HG02588 (cell line): ENCODE data around the gene NPAS3.

ENCODE experiments used
- ATAC-seq: cut with Tn5 transposase; IDR thresholded peaks from one replicate; pipeline ENCODE4 v1.9.1; 2021; ENCODE audit warnings: mild to moderate bottlenecking, moderate library complexity; ENCODE audit not compliant: unreplicated experiment

The NPAS3 gene

GRCh38 chr14:33655421-33655820, 716.7 kb downstream of the NPAS3 start:
- no peak for ATAC-seq

DNA sequence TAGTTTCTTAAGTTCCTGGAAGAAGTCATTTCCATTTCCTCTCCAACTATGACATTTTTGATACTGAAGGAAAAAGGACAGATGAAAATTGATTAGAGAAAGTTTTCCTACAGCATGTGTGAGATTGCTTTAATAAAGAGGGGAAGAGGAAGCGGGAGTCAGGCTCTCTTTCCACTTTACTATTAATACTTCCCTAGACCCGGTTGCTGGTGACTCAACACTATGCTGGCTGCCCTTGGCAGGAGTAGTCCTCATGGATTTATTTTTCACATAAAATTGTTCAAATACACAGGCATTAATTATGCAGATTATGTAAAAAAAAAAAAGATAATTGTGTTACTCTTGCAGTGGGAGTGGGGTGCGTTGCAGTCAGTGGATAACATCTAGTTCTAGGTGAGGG, 718.8 kb downstream of the NPAS3 start:
- no peak for ATAC-seq

GRCh38 chr14:33660248-33660647, 721.6 kb downstream of the NPAS3 start:
- no peak for ATAC-seq

GRCh38 chr14:33661101-33661500, 722.4 kb downstream of the NPAS3 start:
- no peak for ATAC-seq

- ATAC-seq, result no peak
Measured at GRCh38 chr14:33668066-33668465, 729.4 kb downstream of the NPAS3 start.

DNA sequence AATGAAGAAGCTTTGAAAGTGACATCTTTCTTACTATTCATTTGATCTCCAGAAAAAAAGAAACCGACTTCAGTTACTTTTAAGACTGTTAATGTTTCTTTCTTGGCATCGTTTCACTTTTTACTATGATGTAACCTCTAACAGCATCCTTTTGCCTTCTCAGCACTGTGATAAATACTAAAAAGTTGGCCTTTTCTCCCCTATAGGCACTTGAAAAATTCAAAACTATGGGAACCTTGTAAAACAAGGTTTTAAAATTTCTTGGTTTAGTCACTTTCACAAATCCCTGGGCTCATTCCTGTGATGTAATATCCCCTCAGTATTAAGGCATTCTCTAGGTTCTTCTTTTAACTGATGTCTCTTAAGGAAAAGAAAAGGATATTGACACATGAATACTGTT, 730.4 kb downstream of the NPAS3 start:
- ATAC-seq, result no peak

GRCh38 chr14:33670235-33670634, 731.6 kb downstream of the NPAS3 start:
- ATAC-seq, result no peak

GRCh38 chr14:33671556-33671955, 732.9 kb downstream of the NPAS3 start:
- no peak for ATAC-seq

DNA sequence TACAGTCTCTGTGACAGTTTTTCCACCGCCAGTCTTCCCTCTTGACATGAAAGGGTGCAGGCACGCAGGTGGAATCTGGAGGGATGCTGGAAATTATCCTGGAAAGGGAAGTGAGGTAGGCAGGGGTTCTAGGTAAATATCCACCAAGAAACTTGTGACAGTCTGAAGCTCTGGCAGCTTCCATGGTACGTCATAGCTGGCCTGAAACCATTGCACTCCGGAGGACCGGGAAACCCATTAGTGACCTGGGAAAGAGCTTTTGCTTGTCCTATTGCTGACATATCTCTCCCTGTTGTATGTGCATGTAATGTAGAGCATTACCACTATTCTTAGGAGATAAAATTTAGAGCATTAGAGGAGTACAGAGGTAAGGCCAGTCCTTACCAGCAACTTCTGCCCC, 736.2 kb downstream of the NPAS3 start:
- ATAC-seq, result no peak

DNA sequence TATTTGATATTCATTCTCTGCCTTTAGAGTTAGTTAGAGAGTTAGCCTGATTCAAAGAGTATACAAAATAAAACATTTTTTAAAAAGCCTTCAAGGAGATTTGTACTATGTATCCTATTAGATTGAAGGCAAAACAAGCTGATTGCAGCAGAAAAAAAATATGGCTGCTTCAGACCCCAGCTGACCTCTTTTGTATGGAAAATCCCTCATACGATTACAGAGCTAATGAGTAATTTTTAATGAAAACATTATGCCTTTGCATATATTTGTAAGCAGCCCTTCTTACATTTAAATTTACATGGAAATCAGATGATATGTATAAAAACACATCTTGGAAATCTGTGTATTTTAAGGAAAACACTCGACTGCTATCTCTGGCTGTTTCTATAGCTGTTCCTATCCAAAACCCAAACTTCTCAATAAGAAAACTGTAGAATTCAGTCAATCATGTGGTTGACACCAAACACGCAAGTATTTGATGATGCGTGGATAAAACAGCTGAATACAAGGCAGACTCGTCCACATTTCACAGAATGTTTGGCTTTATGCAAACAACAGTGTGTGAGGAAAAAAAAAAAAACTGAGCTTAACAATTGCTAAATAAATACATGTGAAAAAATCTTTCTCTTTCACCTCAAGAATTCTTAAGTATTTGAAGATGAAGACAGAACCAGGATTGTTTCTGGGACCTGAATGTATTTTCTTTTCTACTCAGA, 736.9 kb downstream of the NPAS3 start:
- ATAC-seq, result no peak

DNA sequence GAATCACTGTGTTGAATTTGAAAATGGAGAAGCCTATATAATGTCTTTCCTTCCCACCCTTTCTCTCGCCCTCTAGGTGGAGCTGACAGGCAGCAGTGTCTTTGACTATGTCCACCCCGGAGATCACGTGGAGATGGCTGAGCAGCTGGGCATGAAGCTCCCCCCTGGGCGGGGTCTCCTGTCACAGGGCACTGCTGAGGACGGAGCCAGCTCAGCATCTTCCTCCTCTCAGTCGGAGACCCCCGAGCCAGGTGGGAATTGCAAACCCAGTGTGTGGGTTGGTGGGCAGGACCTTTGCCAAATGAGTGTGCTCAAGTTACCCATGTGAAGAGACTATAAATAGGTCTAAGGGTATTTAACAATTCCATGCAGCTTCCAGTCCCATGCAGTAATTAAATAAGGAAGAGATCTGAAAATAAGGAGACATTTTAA, 737.5 kb downstream of the NPAS3 start:
- ATAC-seq, result no peak

DNA sequence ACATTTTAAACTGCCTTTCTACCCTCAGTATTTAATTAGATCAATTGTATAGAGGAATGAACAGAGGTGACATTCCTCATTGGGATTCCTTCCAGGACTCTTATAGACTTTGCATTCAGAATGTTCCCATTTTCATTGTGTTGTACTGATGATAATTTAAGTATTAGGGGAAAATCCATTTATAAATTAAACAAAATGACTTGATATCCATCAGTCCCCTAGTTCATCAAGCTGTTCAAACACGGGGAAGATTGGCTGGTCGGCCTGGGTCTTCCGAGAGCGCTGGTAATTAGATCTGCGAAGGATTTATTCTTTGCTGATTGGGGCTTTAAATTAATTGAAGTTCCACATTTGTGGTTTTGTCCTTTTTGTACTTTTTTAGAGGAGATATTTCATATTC, 738.2 kb downstream of the NPAS3 start:
- no peak for ATAC-seq

DNA sequence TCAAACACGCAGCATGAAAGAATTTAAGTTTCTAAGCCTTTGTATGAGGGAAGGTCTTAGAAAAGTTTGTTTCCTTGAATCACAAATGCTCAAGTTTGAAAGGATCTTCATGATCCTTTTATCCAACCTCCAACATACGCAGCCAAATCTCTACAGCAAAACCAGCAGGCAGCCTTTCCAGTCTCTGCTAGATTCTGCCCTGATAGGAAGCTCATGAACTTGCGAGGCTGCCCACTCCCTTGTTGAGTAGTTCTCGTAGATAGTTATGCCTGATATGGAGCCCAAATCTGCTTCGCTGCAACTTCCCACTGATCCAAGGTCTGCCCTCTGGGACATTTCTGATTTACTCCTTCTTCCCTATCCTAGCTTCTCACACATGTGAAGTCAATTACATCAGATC, 739.3 kb downstream of the NPAS3 start:
- ATAC-seq, result no peak

GRCh38 chr14:33679025-33679424, 740.3 kb downstream of the NPAS3 start:
- ATAC-seq, result no peak

DNA sequence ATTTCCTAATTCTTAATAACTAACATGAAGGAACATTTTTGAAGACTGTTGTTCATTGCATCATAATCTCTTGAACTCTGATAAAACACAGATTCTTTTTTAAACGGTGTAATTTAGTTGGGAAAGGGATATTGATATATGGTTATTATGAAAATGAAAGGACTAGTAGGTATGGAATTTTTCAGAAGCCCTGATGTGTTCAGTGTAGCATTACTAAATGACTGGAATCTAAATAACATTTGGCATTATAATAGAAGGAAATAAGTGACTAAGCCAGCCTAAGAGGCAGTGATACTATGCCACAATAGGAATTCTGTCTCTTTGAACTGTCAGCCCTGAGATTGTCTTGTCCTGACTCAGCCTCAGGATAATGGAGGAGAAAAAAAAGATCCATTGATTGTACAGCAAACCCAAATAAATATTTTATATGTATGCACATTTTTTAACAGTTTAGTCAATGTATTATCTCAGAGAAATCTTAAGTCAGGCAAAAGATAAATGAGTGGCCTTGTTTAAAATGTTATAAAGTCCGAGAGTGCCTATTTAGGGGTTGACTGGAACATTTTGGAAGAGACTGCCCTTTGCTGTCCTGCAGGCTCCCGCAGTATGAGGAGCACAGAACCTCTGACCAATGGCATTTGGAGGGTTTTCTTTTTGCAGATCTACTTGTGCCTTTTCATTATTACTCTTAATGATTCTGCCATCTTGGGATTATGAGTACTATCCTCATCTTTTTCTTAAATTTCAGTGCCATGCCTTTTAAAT, 741.0 kb downstream of the NPAS3 start:
- ATAC-seq, result no peak

- ATAC-seq, result no peak
Measured at GRCh38 chr14:33680873-33681272, 742.2 kb downstream of the NPAS3 start.

GRCh38 chr14:33682760-33683159, 744.1 kb downstream of the NPAS3 start:
- ATAC-seq, result no peak

- ATAC-seq, result no peak
Measured at GRCh38 chr14:33685026-33685425, 746.3 kb downstream of the NPAS3 start.

DNA sequence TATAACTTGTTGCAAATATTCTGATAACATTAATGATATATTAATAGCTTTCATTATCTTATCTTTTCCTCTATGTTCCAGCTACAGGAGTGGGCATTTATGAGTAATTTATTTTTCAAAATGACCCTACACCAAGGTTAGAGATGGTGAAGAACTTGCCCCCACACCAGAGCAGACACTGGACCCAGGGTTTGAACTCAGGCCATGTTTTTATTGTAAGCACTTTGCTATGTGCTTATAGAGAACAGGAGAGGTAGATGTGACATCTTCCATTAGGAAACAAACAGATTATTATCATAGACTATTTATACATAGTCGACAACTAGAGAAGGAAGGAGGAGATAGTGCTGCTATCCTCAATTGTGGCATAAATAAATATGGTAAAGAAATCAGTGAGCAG, 747.0 kb downstream of the NPAS3 start:
- no peak for ATAC-seq

GRCh38 chr14:33686218-33686617, 747.5 kb downstream of the NPAS3 start:
- no peak for ATAC-seq

- no peak for ATAC-seq
Measured at GRCh38 chr14:33686856-33687255, 748.2 kb downstream of the NPAS3 start.

DNA sequence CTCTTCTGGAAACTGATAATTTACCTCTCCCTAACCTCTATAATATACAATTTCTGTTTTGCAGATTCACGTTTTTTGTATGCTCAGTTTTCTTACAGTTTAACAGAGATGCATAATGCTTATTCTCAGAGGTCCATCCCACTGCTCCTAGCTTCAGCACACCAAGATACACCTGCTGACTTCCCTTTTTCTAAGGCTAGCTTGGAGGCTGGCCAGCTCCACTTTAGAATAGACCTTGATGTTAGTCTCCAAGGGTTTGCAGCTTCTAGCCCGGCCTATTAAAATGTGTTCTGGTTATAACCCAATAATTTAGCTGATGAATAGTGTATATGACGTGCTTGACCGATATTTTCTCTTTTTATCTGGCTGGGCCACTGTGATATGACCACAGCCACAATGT, 751.0 kb downstream of the NPAS3 start:
- no peak for ATAC-seq
